MM.1S (cell line): ENCODE measurements around the gene SAMD8.
A peak's percentile ranks its signal among the peaks of the same experiment; 100 is the strongest.

Source experiments
- DNase-seq: peaks from one replicate; pipeline ENCODE4 v3.0.0-alpha.2; 2015
- H2AFZ ChIP-seq: fragments of 300-600 bp; sonication (generic); 2 replicates; pipeline ENCODE4 v1.6.0; 2016; ENCODE audit warnings: antibody characterized with exemption, low read length
- H3F3A ChIP-seq: fragments of 300-600 bp; sonication (generic); 2 replicates; pipeline ENCODE4 v1.6.1; 2016; ENCODE audit warnings: mild to moderate bottlenecking, antibody characterized with exemption, low read length, moderate library complexity, mixed read lengths; ENCODE audit not compliant: insufficient read depth
- H3K27ac ChIP-seq: fragments of 300-600 bp; sonication (generic); 2 replicates; pipeline ENCODE4 v1.5.1; 2016; ENCODE audit warnings: mild to moderate bottlenecking, low read length
- H3K27me3 ChIP-seq: fragments of 300-600 bp; sonication (generic); replicated peaks from 2 replicates; pipeline ENCODE4 v1.6.0; 2016; ENCODE audit warnings: low read length; ENCODE audit not compliant: insufficient read depth
- H3K36me3 ChIP-seq: fragments of 300-600 bp; sonication (generic); replicated peaks from 2 replicates; pipeline ENCODE4 v1.6.1; 2016; ENCODE audit warnings: mild to moderate bottlenecking, low read length, mixed read lengths; ENCODE audit not compliant: insufficient read depth
- H3K4me1 ChIP-seq: fragments of 300-600 bp; sonication (generic); 2 replicates; pipeline ENCODE4 v1.6.1; 2016; ENCODE audit warnings: low read length, mixed read lengths
- H3K4me2 ChIP-seq: fragments of 300-600 bp; sonication (generic); 2 replicates; pipeline ENCODE4 v1.6.0; 2016; ENCODE audit warnings: low read depth, low read length
- H3K4me3 ChIP-seq: fragments of 300-600 bp; sonication (generic); 2 replicates; pipeline ENCODE4 v1.5.1; 2016; ENCODE audit warnings: low read length, mixed read lengths
- H3K79me2 ChIP-seq: fragments of 300-600 bp; sonication (generic); 2 replicates; pipeline ENCODE4 v1.6.1; 2016; ENCODE audit warnings: mixed run types, low read length, mixed read lengths
- H3K9ac ChIP-seq: fragments of 300-600 bp; sonication (generic); 2 replicates; pipeline ENCODE4 v1.6.1; 2016; ENCODE audit warnings: low read length, mixed read lengths
- H3K9me2 ChIP-seq: fragments of 300-600 bp; sonication (generic); replicated peaks from 2 replicates; pipeline ENCODE4 v1.6.1; 2016; ENCODE audit warnings: mild to moderate bottlenecking, low read length, mixed read lengths; ENCODE audit not compliant: insufficient read depth
- H3K9me3 ChIP-seq: fragments of 300-600 bp; sonication (generic); replicated peaks from 2 replicates; pipeline ENCODE4 v1.6.1; 2016; ENCODE audit warnings: mild to moderate bottlenecking, low read length, mixed read lengths; ENCODE audit not compliant: insufficient read depth
- H4K20me1 ChIP-seq: fragments of 300-600 bp; sonication (generic); 2 replicates; pipeline ENCODE4 v1.6.1; 2016; ENCODE audit warnings: mild to moderate bottlenecking, low read length, moderate library complexity, mixed read lengths; ENCODE audit not compliant: insufficient read depth
- EZH2 ChIP-seq: fragments of 300-600 bp; sonication (generic); optimal IDR thresholded peaks from 2 replicates; pipeline ENCODE3; 2017; ENCODE audit warnings: low read depth, mild to moderate bottlenecking, antibody characterized with exemption, low read length, mixed read lengths
- EZH2phosphoT487 ChIP-seq: fragments of 300-600 bp; sonication (generic); IDR thresholded peaks from 2 replicates; pipeline ENCODE4 v1.6.1; 2018; ENCODE audit warnings: antibody characterized with exemption, low read length
- TF ChIP-seq, protein P1 (sequence below): fragments of 300-600 bp; sonication (generic); IDR thresholded peaks from 2 replicates; pipeline ENCODE4 v1.5.1; 2016; ENCODE audit warnings: antibody characterized with exemption, low read length, mixed read lengths

The SAMD8 gene

DNA sequence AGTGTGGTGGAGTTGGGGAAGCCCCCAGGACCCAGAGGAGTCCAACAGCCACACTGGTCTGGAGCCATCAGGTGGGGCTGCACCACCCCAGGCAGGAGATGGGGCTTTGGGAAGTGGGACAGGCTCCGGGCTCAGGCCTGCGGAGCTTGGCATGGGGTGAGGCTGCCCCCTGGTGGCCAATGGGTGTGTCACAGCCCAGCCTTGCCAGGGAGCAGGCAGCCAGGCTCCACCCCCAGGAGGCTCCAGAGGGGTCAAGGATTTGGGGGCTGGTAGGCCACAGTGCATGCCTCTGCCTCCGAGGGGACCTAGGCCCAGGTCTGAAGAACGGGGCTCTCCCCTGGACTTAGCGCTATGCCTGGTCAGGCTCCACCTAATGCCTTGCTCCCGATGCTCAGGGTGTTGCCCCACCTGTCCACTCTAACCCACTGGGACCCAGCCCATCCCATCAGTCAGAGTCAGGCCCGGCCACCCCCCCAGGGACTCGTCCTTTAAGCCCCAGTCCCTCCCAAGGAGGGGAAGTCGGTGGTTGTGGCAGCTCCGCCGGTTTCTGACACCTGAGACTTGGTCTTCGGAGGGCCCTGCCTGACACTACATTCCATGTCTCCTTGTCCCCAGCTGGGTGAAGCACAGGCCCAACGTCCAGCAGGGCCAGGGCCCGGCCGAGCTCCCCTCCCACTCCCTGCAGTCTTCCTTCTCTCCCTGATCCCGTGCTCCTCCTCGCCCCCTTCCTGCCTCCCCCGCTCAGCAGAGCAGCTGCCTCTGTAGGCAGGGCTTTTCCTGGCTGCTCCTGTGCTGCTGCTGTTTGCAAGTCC is 11.3 kb upstream of the SAMD8 start:
- Histone ChIP-seq H3K4me2 (no peak overlapping the region), H3K79me2 (no peaks in the 10 kb centered on the region), H3F3A (no peaks in the 10 kb centered on the region), H3K4me1 (no peaks in the 10 kb centered on the region), H3K4me3 (no peak overlapping the region), H3K27me3 (no peaks in the 10 kb centered on the region), H3K36me3 (no peaks in the 10 kb centered on the region), H3K27ac (no peak overlapping the region), H3K9me2 (no peaks in the 10 kb centered on the region), H4K20me1 (no peaks in the 10 kb centered on the region), H3K9me3 (no peaks in the 10 kb centered on the region), H2AFZ (peak overlapping the region; percentile 51), H3K9ac (no peak overlapping the region)
- DNase-seq, result peak; percentile 62
- TF ChIP-seq EZH2phosphoT487, result no peak
- TF ChIP-seq EZH2, result no peak
- TF ChIP-seq, protein P1, sequence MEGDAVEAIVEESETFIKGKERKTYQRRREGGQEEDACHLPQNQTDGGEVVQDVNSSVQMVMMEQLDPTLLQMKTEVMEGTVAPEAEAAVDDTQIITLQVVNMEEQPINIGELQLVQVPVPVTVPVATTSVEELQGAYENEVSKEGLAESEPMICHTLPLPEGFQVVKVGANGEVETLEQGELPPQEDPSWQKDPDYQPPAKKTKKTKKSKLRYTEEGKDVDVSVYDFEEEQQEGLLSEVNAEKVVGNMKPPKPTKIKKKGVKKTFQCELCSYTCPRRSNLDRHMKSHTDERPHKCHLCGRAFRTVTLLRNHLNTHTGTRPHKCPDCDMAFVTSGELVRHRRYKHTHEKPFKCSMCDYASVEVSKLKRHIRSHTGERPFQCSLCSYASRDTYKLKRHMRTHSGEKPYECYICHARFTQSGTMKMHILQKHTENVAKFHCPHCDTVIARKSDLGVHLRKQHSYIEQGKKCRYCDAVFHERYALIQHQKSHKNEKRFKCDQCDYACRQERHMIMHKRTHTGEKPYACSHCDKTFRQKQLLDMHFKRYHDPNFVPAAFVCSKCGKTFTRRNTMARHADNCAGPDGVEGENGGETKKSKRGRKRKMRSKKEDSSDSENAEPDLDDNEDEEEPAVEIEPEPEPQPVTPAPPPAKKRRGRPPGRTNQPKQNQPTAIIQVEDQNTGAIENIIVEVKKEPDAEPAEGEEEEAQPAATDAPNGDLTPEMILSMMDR, result peak; percentile 96

DNA sequence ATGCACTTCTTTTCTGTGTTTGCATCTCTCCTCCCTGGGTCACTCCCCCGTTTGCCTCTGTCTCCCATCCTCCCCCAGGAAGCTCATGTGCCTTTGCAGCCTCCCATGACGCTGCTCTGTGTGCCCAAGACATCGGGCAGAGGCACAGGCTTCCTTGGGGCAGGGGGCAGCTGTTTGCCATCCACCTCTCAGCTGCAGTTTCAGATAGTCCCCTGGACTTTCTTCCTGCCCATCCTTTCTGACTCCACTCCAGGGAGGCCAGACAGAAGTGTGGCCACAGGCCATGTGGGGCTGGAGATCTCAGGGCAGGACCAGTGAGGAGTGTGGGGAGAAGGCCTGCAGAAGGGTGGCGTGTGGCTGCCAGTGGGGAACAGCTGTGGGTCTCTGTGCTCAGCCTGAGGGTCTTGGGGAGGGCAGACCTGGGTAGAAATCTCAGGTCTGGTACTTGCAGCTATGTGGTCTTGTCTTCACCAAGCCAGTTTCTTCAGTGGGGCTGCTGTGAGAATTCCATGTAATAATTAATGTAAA is 10.6 kb upstream of the SAMD8 start:
- Histone ChIP-seq H3K79me2 (no peaks in the 10 kb centered on the region), H3K9me3 (no peaks in the 10 kb centered on the region), H3K4me1 (no peaks in the 10 kb centered on the region), H3K9me2 (no peaks in the 10 kb centered on the region), H3K27ac (no peak overlapping the region), H3F3A (no peaks in the 10 kb centered on the region), H3K27me3 (no peaks in the 10 kb centered on the region), H2AFZ (no peak overlapping the region), H3K4me3 (no peak overlapping the region), H4K20me1 (no peaks in the 10 kb centered on the region), H3K4me2 (no peak overlapping the region), H3K9ac (no peak overlapping the region), H3K36me3 (no peaks in the 10 kb centered on the region)
- TF ChIP-seq EZH2, result no peak
- TF ChIP-seq, protein P1, result no peak
- no peak for TF ChIP-seq EZH2phosphoT487
- no peak for DNase-seq

GRCh38 chr10:75101416-75102251 is 9.8 kb upstream of the SAMD8 start:
- no peaks in the 10 kb centered on the region for H3K9me3 ChIP-seq
- H3K36me3 ChIP-seq, result no peaks in the 10 kb centered on the region
- H3K9ac ChIP-seq, result no peak overlapping the region
- H3K9me2 ChIP-seq, result no peaks in the 10 kb centered on the region
- H2AFZ ChIP-seq, result no peak overlapping the region
- H4K20me1 ChIP-seq, result no peaks in the 10 kb centered on the region
- H3K4me3 ChIP-seq, result no peak overlapping the region
- DNase-seq, result no peak
- H3K27ac ChIP-seq, result no peak overlapping the region
- H3K4me2 ChIP-seq, result no peak overlapping the region
- H3F3A ChIP-seq, result no peaks in the 10 kb centered on the region
- H3K4me1 ChIP-seq, result no peaks in the 10 kb centered on the region
- TF ChIP-seq EZH2phosphoT487 (no peak), EZH2 (no peak)
- TF ChIP-seq, protein P1, result no peak
- H3K27me3 ChIP-seq, result no peaks in the 10 kb centered on the region
- H3K79me2 ChIP-seq, result no peaks in the 10 kb centered on the region
